GM21447 (cell line): ENCODE results near the gene ACAP2.

Experiments
- ATAC-seq: cut with Tn5 transposase; IDR thresholded peaks from one replicate; pipeline ENCODE4 v1.9.1; 2021; ENCODE audit not compliant: unreplicated experiment

ACAP2 gene

DNA sequence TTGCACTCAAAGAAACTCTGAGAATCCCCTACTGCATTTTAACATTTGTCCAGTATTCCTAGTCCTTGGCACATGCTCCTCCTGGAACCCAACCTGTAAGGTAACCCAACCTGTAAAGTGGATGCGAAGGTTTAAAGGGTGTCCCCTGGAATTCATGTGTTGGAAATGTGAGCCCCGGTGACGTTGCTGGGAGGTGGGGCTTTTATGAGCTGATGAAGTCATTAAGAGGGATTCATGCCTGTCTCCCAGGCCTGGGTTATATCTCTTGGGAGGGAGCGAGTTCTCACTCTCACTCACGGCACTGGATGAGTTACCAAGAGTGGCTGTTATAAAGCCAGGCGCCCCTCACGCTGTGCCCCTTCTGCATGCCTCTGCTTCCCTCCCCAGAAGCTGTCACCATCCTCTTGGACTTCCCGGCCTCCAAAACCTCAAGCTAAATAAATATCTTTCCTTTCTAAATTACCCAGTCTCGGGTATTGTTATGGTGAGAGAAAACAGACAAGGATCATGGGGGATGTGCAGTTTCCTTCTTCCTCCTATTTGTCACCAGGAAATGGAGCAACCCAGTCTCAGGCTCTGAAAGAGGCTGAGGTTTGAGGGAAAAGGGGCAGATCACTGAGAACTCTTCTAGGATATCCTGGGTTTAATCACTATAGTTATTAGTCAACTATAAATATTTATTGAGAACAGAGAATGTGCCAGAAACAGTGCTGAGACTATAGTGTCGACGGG is 179.5 kb downstream of the ACAP2 start:
- ATAC-seq: no peak

DNA sequence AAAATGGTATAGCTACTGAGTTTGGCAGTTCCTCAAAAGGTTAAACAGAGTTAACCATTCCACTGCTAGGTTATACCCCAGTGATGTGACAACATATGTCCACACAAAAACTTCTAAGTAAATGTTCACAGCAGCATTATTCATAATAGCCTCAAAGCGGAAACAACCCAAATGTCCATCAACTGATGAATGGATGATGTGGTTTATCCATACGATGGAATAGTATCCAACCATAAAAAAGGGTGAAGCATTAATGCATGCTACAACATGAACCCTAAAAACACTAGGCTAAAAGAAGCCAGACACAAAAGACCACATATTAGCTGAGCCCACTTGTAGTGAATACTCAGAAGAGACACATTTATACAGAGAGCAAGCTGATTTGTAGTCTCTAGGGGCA is 180.9 kb downstream of the ACAP2 start:
- ATAC-seq: no peak

DNA sequence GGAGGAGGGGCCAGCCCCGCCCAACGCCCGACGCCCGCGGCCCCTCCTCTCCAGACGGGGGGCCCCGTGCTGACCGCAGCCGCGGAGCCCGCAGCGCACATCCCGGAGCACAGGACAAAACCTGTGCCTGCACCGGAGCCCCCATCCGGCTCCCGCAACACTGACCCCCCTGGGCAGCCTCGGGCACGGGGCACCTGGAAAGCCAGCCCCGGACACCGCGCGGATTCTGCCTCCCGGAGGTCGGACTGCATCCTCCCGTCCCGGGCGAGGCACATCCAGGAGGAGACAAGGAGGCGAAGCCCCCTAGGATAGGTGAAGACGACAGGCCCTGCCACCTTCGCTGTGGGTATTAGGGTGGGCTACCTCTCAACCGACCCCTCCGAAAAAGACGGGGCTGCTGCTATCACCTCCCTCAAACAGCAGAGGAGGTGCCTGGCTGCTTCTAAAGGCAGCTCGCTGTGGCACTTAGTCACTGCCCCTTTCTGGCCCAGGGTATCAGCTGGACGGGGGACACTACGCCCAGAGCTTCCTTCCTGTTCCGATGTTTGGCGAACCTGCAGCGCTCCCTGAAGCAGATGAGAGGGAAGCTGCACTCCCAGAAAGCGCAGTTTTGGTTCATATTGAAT is 182.4 kb downstream of the ACAP2 start:
- no peak for ATAC-seq

DNA sequence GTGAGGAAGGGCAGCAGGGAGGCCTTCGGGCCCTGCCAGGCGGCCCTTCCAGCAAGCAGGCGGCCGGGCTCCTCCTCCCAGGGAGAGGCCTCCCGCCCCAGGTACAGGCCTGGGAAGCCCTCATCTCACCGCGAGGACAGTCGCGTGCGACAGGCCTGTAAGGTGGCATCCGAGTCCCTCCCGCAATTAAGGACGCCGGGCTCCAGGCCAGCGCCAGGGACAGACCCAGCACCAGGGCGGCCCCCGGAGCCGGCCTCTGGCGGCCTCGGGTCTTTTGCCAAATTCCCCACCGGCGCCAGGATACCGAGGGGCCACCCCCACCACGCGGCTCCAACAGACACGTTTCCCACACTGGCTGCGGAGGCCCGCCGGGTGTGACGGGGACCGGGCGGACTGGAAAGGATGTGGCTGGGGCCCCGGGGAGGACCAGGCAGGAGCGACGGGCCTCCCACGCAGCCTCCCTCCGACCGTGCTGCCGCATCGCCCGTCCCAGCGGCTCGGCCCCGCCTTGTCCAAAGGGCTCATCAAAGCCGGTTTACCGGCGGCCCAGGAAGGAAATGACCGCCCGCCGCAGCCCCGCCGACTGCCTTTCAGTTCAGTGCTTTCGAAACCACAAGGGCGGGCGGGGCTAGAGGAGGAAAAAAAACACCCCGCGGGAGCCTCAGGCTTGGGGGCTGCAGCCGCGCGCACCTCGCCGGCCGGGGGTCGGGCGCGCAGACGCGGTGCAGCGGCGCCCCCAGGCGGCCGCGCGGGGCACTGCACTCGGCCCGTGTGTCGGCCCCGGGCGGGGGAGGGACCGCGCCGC is 183.1 kb downstream of the ACAP2 start:
- peak; percentile 72 for ATAC-seq

DNA sequence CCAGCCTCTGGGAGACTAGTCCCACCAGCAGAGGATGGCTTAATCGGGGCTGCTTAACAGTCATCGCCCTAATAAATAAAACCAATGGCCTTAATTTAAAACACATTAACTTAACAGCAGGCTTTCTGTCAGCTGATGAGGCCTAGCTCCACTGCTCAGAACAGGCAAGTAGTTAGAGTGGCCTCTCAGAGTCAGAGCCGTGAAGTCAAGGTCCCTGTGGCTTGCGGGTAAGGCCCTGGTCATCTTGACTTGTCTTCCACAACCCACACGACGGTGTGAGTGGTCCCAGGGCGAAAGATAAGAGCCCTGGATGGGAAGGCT is 183.7 kb downstream of the ACAP2 start:
- no peak for ATAC-seq

DNA sequence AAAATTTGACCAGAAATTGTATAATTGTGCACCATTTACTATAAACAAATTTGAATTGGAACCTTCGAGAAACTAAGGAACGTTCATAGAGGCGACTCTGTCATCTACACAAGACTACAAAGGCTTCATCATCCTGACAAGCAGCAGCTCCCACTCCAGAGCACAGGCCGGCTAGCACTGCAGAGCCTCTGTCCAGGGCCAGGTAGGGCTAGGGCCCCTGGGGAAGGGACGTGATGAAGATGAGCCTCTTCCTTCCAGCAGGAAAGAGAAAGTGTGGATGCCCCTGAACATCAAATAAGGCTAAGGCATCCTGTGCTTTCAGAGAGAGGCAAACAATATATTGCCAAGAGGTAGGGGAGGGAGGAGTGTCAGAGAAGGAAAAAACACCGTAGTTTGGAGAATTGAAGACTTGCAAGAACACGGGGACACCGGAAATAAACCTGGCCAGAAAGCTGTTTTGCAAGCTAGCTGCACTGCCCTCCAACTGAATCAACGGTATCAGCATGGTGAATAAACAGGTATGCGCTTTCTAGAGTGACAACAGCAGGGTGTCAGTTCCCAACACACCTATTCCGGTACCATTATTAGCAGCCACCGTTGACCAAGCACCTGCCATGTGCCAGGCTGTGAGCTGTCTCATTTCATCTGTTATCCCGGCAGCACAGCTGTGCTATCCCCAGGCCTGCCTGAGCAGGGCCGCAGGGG is 184.2 kb downstream of the ACAP2 start:
- no peak for ATAC-seq

DNA sequence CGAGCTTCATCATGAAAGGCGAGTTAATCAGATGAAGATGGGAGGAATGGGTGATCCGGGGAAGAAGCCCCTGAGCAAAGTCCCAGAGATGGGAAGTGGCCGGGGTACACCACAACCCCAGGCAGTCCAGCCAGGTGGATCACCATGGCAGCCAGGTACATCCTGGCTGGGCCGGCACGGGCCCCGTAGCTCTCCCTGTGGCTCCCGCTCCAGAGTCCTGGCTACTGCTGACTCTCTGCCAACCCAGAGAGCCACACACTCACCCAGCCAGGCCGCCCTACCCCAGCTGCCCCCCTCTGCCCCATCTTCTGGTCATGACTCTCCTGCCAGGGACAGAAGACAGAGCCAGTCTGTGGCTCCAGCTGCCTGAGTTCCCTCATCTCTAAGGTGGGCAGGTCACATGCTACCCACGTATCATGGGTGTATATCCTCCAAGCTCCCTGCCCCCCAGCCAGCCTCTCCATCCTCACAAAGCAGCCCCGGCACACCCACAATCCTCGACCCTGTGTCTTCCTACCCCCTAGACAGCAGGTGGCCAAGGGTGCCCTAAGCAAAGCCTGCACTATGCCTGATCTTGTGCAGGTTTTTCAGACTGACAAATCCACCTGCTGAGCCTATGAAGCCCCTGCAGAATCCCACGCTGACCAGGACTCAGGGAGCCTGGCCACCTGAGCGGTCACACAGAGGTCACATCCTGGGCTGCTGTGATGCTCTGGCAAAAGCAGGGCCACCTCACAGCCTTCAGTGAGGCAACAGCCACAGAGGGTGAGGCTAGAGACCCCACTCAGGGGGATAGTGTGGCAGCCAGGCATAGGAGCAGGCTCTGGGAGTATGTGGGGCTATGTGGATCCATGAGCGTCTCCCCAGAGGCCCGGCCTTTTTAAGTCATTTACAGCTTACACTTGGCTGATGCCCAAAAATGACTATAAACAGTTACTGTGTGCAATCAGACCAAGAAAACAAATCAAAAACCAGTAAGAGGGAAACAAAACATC is 185.1 kb downstream of the ACAP2 start:
- no peak for ATAC-seq

- ATAC-seq: no peak
These were observed 186.0 kb downstream of the ACAP2 start for GRCh38 chr3:195256639-195257453.

DNA sequence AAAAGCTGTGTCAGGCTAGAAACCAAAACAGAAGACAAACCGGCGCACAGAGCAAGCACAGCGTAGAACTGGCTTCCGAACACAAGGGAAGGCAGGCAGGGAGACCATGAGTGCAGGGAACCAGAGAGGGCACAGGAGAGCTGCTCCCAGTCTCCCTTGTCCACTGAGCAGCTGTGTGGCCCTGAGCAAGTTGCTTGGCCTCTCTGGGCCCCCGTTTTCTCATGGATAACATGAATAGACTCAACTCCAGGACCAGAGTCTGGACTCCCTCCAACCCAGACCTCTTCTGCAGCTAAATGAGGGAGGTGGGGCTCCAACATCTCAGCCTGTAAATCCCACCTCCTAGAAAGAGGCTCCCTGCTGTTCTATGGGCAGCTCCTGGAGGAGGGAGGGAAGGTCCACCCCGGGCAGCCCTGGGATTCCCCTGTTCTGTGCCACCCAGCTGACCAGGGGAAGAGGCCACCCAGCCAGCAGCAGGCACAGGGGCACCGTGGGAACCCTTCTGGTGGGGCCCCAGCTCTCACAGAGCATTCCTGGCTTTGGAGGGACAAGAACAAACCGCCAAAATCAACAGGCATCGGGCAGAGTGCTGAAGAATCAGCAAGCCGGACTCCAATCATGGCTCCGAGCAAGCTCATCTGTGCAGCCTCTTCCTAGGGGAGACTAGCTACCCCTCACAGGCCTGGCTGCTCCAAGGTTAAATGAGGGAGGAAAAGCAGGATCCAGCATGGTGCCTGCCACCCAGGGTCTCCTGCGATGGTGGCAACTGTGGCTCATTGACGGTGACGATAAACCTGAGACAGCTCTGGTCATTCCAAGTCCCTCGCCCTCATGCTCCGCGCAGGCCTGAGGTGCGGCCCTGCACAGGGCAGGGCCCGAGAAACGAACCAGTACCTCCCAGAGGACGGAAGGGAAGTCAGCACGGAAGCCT is 187.0 kb downstream of the ACAP2 start:
- no peak for ATAC-seq

DNA sequence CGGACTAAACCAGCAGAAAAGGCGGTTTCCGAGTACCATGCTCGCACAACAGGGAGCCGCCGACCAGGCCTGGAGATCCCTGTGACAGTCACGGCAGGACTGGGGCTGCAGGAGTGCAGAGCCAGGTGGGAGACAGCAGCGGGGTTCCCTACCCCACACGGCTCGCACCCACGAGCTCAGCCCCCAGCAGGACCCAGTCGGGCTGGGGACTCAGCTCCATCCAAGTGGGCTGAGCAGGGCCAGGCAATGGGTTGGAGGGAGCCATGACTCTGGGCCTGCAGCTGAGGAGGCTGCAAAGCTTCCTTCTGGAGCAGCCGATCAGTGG is 187.7 kb downstream of the ACAP2 start:
- no peak for ATAC-seq

DNA sequence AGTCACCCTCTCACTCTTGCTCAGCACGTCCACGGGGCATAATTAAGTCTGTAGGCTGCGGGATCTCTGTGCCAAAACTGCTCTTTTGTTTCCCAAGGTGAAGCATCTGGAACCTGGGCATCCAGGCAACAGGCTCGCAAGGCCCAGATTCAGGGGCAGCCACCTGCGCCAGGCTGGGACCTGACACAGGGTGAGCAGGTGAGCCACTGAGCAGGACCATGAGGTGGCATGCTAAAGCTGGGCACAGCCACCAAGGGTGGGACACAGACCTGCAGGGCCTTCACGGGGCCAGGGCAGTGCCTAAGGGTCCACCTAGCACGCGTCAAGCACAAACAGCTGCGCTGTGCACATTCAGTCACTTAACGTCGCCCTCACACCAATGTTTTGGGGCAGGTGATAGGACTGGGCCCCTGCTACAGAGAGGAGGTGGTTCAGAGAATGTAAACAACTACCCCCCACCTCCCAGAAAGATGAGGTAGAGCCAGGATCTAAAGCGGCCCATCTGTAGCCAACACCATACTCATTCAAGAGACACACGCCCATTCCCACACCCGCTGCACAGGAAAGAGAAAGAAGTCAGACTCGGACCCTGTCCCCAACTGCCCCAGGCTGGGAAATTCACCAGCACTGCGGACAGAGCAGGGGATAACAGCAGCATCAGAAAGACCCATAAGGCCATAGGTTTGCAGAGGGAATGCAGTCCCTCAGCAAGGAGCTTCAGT is 188.2 kb downstream of the ACAP2 start:
- ATAC-seq: no peak

GRCh38 chr3:195253923-195254432 is 188.8 kb downstream of the ACAP2 start:
- no peak for ATAC-seq

DNA sequence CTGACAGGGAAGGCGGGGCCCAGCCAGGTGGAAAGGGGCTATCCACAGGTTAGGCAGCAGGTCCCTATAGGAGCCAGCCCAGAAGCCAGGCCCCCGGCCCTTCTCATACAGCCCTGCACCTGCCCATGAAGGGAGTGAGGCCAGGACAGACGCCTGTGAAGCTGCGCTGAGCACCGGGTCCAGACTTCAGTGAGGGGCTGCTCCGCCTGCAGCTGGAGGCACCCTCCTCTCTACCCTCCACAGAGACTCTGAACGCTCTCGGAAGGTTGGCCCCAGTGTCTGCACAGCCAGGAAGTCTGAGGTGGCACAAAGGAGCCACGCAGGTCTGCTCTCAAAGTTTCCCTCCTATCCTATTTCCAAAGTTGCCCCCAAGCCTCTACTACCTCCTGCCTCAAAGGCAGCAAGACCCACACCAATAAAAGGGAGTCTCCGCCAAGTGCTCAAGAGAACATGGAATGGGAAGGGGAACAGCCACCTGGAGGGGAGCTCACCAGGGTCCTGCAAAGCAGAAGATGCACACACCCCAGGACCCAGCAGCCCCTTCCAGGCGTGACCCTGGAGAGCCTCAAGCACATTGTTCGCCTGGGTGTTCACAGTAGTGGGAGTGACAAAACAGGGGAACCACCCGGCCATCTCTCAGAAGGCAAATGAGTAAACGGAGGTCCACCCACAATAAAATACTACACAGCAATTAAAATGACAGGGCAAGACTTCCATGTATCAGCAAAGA is 191.3 kb downstream of the ACAP2 start:
- no peak for ATAC-seq

GRCh38 chr3:195250473-195251251 is 192.2 kb downstream of the ACAP2 start:
- no peak for ATAC-seq

- no peak for ATAC-seq
These were observed 192.9 kb downstream of the ACAP2 start for GRCh38 chr3:195249858-195250464.
